GM12878 (cell line): ENCODE measurements around the gene UBE2D4.

Experiments used
- ETV6 ChIP-seq, 2 experiments: fragments of 450-650 bp in 1 of 2; IDR thresholded peaks in 1 of 2; conservative IDR thresholded peaks in 1 of 2; 2 replicates each; pipeline ENCODE4 v1.6.1; 2014; ENCODE audit warnings: antibody characterized with exemption in 1 of 2, borderline replicate concordance in 1 of 2, low read depth in 1 of 2, mild to moderate bottlenecking in 1 of 2, moderate library complexity in 1 of 2
- GABPA ChIP-seq: IDR thresholded peaks from 2 replicates; pipeline ENCODE4 v1.6.1; 2014; ENCODE audit warnings: antibody characterized with exemption, low read depth, mild to moderate bottlenecking, inconsistent platforms
- JUND ChIP-seq: IDR thresholded peaks from 2 replicates; pipeline ENCODE4 v1.6.1; 2012; ENCODE audit warnings: low read depth, mild to moderate bottlenecking, low read length, improper control_type of control experiment, moderate library complexity
- TF ChIP-seq, protein P1 (sequence below): IDR thresholded peaks from 2 replicates; pipeline ENCODE4 v1.6.1; 2011; ENCODE audit warnings: borderline replicate concordance, low read depth, mild to moderate bottlenecking, moderate library complexity, mixed read lengths, low read length; ENCODE audit not compliant: insufficient read depth; ENCODE audit errors: extremely low read length
- TF ChIP-seq, protein P2 (sequence below), 3 experiments: IDR thresholded peaks in 2 of 3; conservative IDR thresholded peaks in 1 of 3; 2 replicates each; pipeline ENCODE4 v1.5.1; 2011; ENCODE audit warnings: low read depth in 3 of 3, low read length in 3 of 3, mild to moderate bottlenecking in 3 of 3, control low read depth in 2 of 3, moderate library complexity in 2 of 3, inconsistent platforms in 1 of 3, mixed read lengths in 1 of 3; ENCODE audit not compliant: control insufficient read depth in 2 of 3, insufficient read depth in 1 of 3; ENCODE audit errors: extremely low read depth in 1 of 3

DNA sequence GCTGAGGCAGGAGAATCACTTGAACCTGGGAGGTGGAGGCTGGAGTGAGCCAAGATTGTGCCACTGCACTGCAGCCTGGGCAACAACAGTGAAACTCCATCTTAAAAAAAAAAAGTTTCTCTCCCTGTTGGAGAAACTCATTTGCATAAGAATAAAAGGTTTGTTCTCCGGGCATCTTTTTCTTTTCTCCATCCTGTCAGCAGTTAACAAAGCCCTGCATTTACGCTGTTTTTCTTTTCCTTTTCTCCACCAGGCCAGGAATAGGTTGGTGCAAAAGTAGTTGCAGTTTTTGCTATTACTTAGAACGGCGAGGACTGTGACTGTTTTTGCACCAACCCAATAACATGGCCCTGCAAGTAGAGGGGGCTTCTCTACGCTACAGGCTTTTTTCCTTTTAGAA is 10.3 kb upstream of the UBE2D4 start:
- no peak for TF ChIP-seq JUND
- TF ChIP-seq, protein P1, sequence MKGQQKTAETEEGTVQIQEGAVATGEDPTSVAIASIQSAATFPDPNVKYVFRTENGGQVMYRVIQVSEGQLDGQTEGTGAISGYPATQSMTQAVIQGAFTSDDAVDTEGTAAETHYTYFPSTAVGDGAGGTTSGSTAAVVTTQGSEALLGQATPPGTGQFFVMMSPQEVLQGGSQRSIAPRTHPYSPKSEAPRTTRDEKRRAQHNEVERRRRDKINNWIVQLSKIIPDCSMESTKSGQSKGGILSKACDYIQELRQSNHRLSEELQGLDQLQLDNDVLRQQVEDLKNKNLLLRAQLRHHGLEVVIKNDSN: no peak
- TF ChIP-seq GABPA: no peak
- TF ChIP-seq ETV6 (conservative IDR thresholded peaks at IDR 0.05 in 1 of 2, IDR thresholded peaks at IDR 0.05 in 1 of 2; ENCODE audit: borderline replicate concordance in 1 of 2, low read depth in 1 of 2): no peak
- TF ChIP-seq, protein P2, sequence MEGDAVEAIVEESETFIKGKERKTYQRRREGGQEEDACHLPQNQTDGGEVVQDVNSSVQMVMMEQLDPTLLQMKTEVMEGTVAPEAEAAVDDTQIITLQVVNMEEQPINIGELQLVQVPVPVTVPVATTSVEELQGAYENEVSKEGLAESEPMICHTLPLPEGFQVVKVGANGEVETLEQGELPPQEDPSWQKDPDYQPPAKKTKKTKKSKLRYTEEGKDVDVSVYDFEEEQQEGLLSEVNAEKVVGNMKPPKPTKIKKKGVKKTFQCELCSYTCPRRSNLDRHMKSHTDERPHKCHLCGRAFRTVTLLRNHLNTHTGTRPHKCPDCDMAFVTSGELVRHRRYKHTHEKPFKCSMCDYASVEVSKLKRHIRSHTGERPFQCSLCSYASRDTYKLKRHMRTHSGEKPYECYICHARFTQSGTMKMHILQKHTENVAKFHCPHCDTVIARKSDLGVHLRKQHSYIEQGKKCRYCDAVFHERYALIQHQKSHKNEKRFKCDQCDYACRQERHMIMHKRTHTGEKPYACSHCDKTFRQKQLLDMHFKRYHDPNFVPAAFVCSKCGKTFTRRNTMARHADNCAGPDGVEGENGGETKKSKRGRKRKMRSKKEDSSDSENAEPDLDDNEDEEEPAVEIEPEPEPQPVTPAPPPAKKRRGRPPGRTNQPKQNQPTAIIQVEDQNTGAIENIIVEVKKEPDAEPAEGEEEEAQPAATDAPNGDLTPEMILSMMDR (IDR thresholded peaks at IDR 0.05 in 2 of 3, conservative IDR thresholded peaks at IDR 0.05 in 1 of 3; ENCODE audit: control insufficient read depth in 2 of 3, extremely low read depth in 1 of 3, insufficient read depth in 1 of 3, low read depth in 3 of 3, low read length in 3 of 3): no peak
